SKM-1 (cell line): Measurements from ENCODE around the gene SH3PXD2A.

Source experiments
- DNase-seq: peaks from one replicate; lab custom pipeline; 2025; ENCODE audit not compliant: unreplicated experiment; lab: John Stamatoyannopoulos, UW

SH3PXD2A gene

GRCh38 chr10:103592186-103593021, 263.0 kb downstream of the SH3PXD2A start:
- peak; percentile 30 for DNase-seq

GRCh38 chr10:103590744-103591291, 264.6 kb downstream of the SH3PXD2A start:
- DNase-seq = no peak

- DNase-seq = no peak
These were observed 265.3 kb downstream of the SH3PXD2A start for GRCh38 chr10:103590060-103590459.

GRCh38 chr10:103589074-103589630, 266.2 kb downstream of the SH3PXD2A start:
- DNase-seq = no peak

- no peak for DNase-seq
These were observed 268.3 kb downstream of the SH3PXD2A start for GRCh38 chr10:103587073-103587472.

GRCh38 chr10:103585011-103585405, 270.4 kb downstream of the SH3PXD2A start:
- no peak for DNase-seq

GRCh38 chr10:103584216-103585010, 271.0 kb downstream of the SH3PXD2A start:
- DNase-seq = no peak

- no peak for DNase-seq
These were observed 271.5 kb downstream of the SH3PXD2A start for GRCh38 chr10:103583871-103584215.

GRCh38 chr10:103582331-103583123, 272.8 kb downstream of the SH3PXD2A start:
- no peak for DNase-seq

GRCh38 chr10:103581499-103581898, 273.9 kb downstream of the SH3PXD2A start:
- no peak for DNase-seq

- DNase-seq = no peak
These were observed 274.9 kb downstream of the SH3PXD2A start for GRCh38 chr10:103580430-103580829.

- no peak for DNase-seq
These were observed 275.4 kb downstream of the SH3PXD2A start for GRCh38 chr10:103580011-103580410.

- DNase-seq = no peak
These were observed 276.5 kb downstream of the SH3PXD2A start for GRCh38 chr10:103578782-103579382.

GRCh38 chr10:103576862-103577261, 278.5 kb downstream of the SH3PXD2A start:
- no peak for DNase-seq

- no peak for DNase-seq
These were observed 279.3 kb downstream of the SH3PXD2A start for GRCh38 chr10:103576076-103576471.

- DNase-seq = no peak
These were observed 279.8 kb downstream of the SH3PXD2A start for GRCh38 chr10:103575416-103576075.

GRCh38 chr10:103574097-103575061, 281.0 kb downstream of the SH3PXD2A start:
- DNase-seq = no peak

GRCh38 chr10:103573205-103573487, 282.2 kb downstream of the SH3PXD2A start:
- no peak for DNase-seq
